Type B pancreatic cell (in vitro differentiated cells): ENCODE measurements around the gene AR. TPM values are rescaled to one million over a fixed set of nuclear protein-coding genes. Genes with fewer than 3 reads are reported as not detected.

Experiments
- DNase-seq: peaks from one replicate; pipeline ENCODE4 v3.0.0; 2021; ENCODE audit warnings: mixed read lengths; ENCODE audit not compliant: unreplicated experiment; ENCODE audit errors: extremely low spot score
- H3K27ac Mint-ChIP-seq: 2 replicates; pipeline ENCODE4 v1.8.0; 2021; ENCODE audit warnings: mild to moderate bottlenecking, mixed read lengths
- H3K27me3 Mint-ChIP-seq: 2 replicates; pipeline ENCODE4 v1.8.0; 2021; ENCODE audit warnings: mixed read lengths
- H3K36me3 Mint-ChIP-seq: 2 replicates; pipeline ENCODE4 v1.8.0; 2021; ENCODE audit warnings: mixed read lengths
- H3K4me1 Mint-ChIP-seq: one replicate; pipeline ENCODE4 v1.8.0; 2021; ENCODE audit warnings: mixed read lengths; ENCODE audit not compliant: unreplicated experiment
- H3K4me3 Mint-ChIP-seq: 2 replicates; pipeline ENCODE4 v1.8.0; 2021; ENCODE audit warnings: mild to moderate bottlenecking, mixed read lengths
- H3K9me3 Mint-ChIP-seq: 2 replicates; pipeline ENCODE4 v1.8.0; 2021; ENCODE audit warnings: mixed read lengths
- CTCF ChIP-seq: fragments of 200-600 bp; sonication (generic); conservative IDR thresholded peaks from 2 replicates; pipeline ENCODE4 v1.5.0; 2021; ENCODE audit warnings: antibody characterized with exemption, mild to moderate bottlenecking
- long read RNA-seq: library from polyadenylated mRNA; unstranded; transcript quantifications from one replicate; pipeline ENCODE4 v2.0.0, GENCODE V29; 2020
- total RNA-seq: library from RNA; stranded (reverse); gene quantifications from 2 replicates; pipeline ENCODE4 v1.2.1, GENCODE V29; 2021; ENCODE audit warnings: low replicate concordance

Gene AR
- 0.57 and 1.5 TPM in 2 replicates for total RNA-seq
- long read RNA-seq, result 0 reads

DNA sequence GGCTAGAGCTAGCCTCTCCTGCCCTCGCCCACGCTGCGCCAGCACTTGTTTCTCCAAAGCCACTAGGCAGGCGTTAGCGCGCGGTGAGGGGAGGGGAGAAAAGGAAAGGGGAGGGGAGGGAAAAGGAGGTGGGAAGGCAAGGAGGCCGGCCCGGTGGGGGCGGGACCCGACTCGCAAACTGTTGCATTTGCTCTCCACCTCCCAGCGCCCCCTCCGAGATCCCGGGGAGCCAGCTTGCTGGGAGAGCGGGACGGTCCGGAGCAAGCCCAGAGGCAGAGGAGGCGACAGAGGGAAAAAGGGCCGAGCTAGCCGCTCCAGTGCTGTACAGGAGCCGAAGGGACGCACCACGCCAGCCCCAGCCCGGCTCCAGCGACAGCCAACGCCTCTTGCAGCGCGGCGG is at the start of gene AR:
Gene AR, plus strand, starts transcription at position 204 of the 400 bp plus-strand sequence. CDS start 1,126 bp downstream, outside the sequence.
- Mint-ChIP-seq H3K4me3 (peak within 1 kb of the TSS; percentile 88), H3K27me3 (peaks cover 58% of the 10 kb centered on the region), H3K36me3 (no peaks in the 10 kb centered on the region), H3K27ac (no peak within 1 kb of the TSS), H3K9me3 (no peaks in the 10 kb centered on the region), H3K4me1 (no peaks in the 10 kb centered on the region)
- no peak for TF ChIP-seq CTCF
- DNase-seq, result peak; percentile 69

GRCh38 chrX:67500617-67501016 is 43.2 kb upstream of the AR start:
- no peak for TF ChIP-seq CTCF
- no peak overlapping the region for H3K4me3 Mint-ChIP-seq
- H3K36me3 Mint-ChIP-seq, result no peaks in the 10 kb centered on the region
- no peaks in the 10 kb centered on the region for H3K4me1 Mint-ChIP-seq
- no peaks in the 10 kb centered on the region for H3K27me3 Mint-ChIP-seq
- no peak for DNase-seq
- H3K27ac Mint-ChIP-seq, result no peak overlapping the region
- H3K9me3 Mint-ChIP-seq, result peaks cover under 1% of the 10 kb centered on the region

DNA sequence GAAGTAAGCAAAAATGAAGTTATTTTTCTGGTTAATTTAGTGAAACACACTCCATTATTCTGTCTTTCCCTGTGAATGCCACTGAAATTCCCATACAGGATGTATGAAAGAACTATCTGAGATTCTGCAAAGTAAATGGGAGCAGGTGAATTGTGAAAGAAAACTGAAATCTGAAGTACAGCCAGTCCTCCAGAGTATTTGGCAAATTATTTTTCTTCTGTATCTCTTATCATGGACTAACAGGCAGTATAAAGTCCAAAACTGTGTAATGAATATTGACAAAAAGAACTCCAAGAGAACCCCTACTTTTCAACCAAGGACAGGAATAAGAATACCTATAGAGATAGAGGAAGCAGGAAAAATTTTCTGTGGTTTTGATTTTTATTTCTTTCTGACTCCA is 40.8 kb upstream of the AR start:
- no peak overlapping the region for H3K27ac Mint-ChIP-seq
- no peak for TF ChIP-seq CTCF
- H3K9me3 Mint-ChIP-seq, result peaks cover 5% of the 10 kb centered on the region
- no peaks in the 10 kb centered on the region for H3K4me1 Mint-ChIP-seq
- no peak for DNase-seq
- H3K27me3 Mint-ChIP-seq, result no peaks in the 10 kb centered on the region
- no peak overlapping the region for H3K4me3 Mint-ChIP-seq
- no peaks in the 10 kb centered on the region for H3K36me3 Mint-ChIP-seq

- Mint-ChIP-seq H3K27me3 (no peaks in the 10 kb centered on the region), H3K4me1 (no peaks in the 10 kb centered on the region), H3K27ac (no peak overlapping the region), H3K9me3 (peaks cover 5% of the 10 kb centered on the region), H3K36me3 (no peaks in the 10 kb centered on the region), H3K4me3 (no peak overlapping the region)
- TF ChIP-seq CTCF, result no peak
- no peak for DNase-seq
These were observed 40.4 kb upstream of the AR start for GRCh38 chrX:67503453-67503852.

DNA sequence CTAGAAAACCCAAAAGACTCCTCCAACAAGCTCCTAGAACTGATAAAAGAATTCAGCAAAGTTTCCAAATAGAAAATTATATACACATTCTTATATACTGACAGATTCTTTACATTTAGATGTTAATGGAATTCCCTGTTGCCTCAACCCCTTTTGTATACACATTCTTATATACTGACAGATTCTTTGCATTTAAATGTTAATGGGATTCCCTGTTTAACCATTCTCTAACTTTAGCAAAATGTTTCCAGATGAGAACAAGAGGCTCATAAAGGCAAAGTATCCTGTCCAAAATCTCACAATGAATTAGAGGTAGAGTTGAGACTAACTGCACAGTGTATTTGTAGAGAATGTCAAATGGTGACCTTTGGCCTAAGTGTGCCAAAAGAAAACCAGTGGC is 23.1 kb upstream of the AR start:
- Mint-ChIP-seq H3K36me3 (no peaks in the 10 kb centered on the region), H3K4me1 (no peaks in the 10 kb centered on the region), H3K27me3 (no peaks in the 10 kb centered on the region), H3K4me3 (no peak overlapping the region), H3K9me3 (no peaks in the 10 kb centered on the region), H3K27ac (no peak overlapping the region)
- no peak for DNase-seq
- no peak for TF ChIP-seq CTCF

DNA sequence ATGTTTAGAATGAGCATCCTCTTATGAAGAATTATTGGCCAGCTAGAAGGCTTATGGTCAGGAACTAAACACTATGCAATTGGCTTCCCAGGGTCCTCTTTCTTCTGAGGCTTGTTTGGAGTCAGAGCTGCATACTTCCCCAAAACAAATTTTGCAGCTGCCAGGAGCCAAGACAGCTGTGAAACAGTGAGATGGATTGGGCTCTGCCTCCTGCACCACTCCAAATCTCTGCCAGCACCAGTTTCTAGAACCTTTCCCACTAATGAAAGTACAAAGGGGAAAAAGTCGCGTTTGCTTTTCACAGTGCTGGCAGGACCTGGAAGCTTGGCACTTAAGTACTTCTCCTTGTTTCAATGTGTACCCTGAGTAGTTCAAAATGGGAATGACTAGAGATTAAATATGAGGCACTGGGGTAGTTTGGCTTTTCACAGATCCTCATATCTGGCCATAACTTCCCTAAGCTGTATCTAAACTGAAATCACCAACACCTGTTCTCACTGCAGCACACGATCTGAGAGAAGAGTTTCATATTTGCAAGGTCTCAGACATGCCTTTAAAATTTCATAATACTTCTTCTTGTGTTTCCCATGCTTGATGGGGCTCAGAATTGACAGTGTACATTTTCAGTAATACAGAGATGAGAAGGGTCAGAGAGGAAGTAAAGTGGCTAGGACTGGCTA is 20.7 kb upstream of the AR start:
- Mint-ChIP-seq H3K27ac (no peak overlapping the region), H3K36me3 (no peaks in the 10 kb centered on the region), H3K4me3 (no peak overlapping the region), H3K4me1 (no peaks in the 10 kb centered on the region), H3K27me3 (no peaks in the 10 kb centered on the region), H3K9me3 (no peaks in the 10 kb centered on the region)
- TF ChIP-seq CTCF, result no peak
- no peak for DNase-seq
